Thymus (tissue), 11 donors: Measurements from ENCODE around the gene PDS5B. TPM values are rescaled to one million over a fixed set of nuclear protein-coding genes. Genes with fewer than 3 reads are reported as not detected.

ENCODE experiments used
- DNase-seq, 9 donors: peaks; one replicate each; pipeline ENCODE4 v3.0.0-alpha.2; 2013; ENCODE audit warnings: low spot score in 9 of 9, low read depth in 6 of 9, missing footprints in 1 of 9
- H3K27ac ChIP-seq, 2 donors: one replicate each; pipeline ENCODE4 v1.5.1; 2013; ENCODE audit warnings: control low read depth in 1 of 2, low read depth in 1 of 2, low read length in 1 of 2, mild to moderate bottlenecking in 1 of 2, moderate library complexity in 1 of 2
- H3K27me3 ChIP-seq, 2 donors: one replicate each; pipeline ENCODE4 v1.5.1; 2013; ENCODE audit warnings: low read length in 1 of 2; ENCODE audit not compliant: control insufficient read depth in 2 of 2, insufficient read depth in 1 of 2
- H3K36me3 ChIP-seq, 2 donors: one replicate each; pipeline ENCODE4 v1.5.1; 2013; ENCODE audit warnings: low read length in 1 of 2, mild to moderate bottlenecking in 1 of 2, moderate library complexity in 1 of 2; ENCODE audit not compliant: control insufficient read depth in 2 of 2, insufficient read depth in 2 of 2
- H3K4me1 ChIP-seq, 2 donors: one replicate each; pipeline ENCODE4 v1.5.1; 2013; ENCODE audit warnings: low read length in 2 of 2; ENCODE audit not compliant: control insufficient read depth in 2 of 2, insufficient read depth in 2 of 2
- H3K4me3 ChIP-seq, 2 donors: one replicate each; pipeline ENCODE4 v1.5.1; 2013; ENCODE audit warnings: low read length in 2 of 2, control low read depth in 1 of 2, mild to moderate bottlenecking in 1 of 2
- H3K9me3 ChIP-seq, 2 donors: one replicate each; pipeline ENCODE4 v1.5.1; 2013; ENCODE audit warnings: low read length in 1 of 2, mild to moderate bottlenecking in 1 of 2; ENCODE audit not compliant: control insufficient read depth in 2 of 2, insufficient read depth in 1 of 2
- WGBS: extraction: QIAGEN DNeasy Blood & Tissue Kit; methylation state at CpG from one replicate; pipeline ENCODE4 v1.1.7; 2013; 5-methylcytosine and 5-hydroxymethylcytosine counted together
- polyA plus RNA-seq: library from polyadenylated mRNA; stranded (reverse); fragments of 200-250 nt; gene quantifications from one replicate; pipeline ENCODE4 v1.2.3, GENCODE V29; 2013
- total RNA-seq: library from RNA; stranded (reverse); fragments of 120-200 nt; gene quantifications from one replicate; pipeline ENCODE4 v1.2.4, GENCODE V29; 2013
- donor health status: healthy.

PDS5B gene
- total and polyA plus RNA-seq, 2 donors = 12.8 to 37.2 TPM

- no peaks in the 10 kb centered on the region for H3K9me3 ChIP-seq
- DNase-seq = no peak
- H3K27me3 ChIP-seq = no peaks in the 10 kb centered on the region
- no peaks in the 10 kb centered on the region for H3K4me1 ChIP-seq
- H3K27ac ChIP-seq = no peak overlapping the region
- peaks cover 3 to 18% of the 10 kb centered on the region in 2 donors for H3K36me3 ChIP-seq
- no peak overlapping the region for H3K4me3 ChIP-seq
- 98% methylated on average over 4 of the region's 4 CpGs for WGBS
Observed at GRCh38 chr13:32751340-32751739, 165.1 kb downstream of the PDS5B start.

GRCh38 chr13:32752311-32752710, 166.1 kb downstream of the PDS5B start:
- Histone ChIP-seq H3K27me3 (no peaks in the 10 kb centered on the region), H3K9me3 (no peaks in the 10 kb centered on the region), H3K4me1 (no peaks in the 10 kb centered on the region), H3K27ac (no peak overlapping the region), H3K4me3 (no peak overlapping the region), H3K36me3 (peaks cover 0 to 15% of the 10 kb centered on the region in 2 donors)
- 99% methylated on average over 4 of the region's 4 CpGs for WGBS
- no peak for DNase-seq

GRCh38 chr13:32752997-32753606, 166.8 kb downstream of the PDS5B start:
- WGBS = 98% methylated on average over 3 of the region's 3 CpGs
- H3K36me3 ChIP-seq = peaks cover 0 to 15% of the 10 kb centered on the region in 2 donors

GRCh38 chr13:32754179-32754578, 167.9 kb downstream of the PDS5B start:
- WGBS = 99% methylated on average over 1 of the region's 1 CpG
- H3K36me3 ChIP-seq = peaks cover 0 to 21% of the 10 kb centered on the region in 2 donors
- H3K9me3 ChIP-seq = no peaks in the 10 kb centered on the region
- H3K4me1 ChIP-seq = no peaks in the 10 kb centered on the region
- no peaks in the 10 kb centered on the region for H3K27me3 ChIP-seq
- no peak overlapping the region for H3K27ac ChIP-seq
- DNase-seq = no peak
- no peak overlapping the region for H3K4me3 ChIP-seq

More at GRCh38 chr13:32752997-32753606, 166.8 kb downstream of the PDS5B start:
- no peaks in the 10 kb centered on the region for H3K27me3 ChIP-seq
- no peaks in the 10 kb centered on the region for H3K4me1 ChIP-seq
- H3K9me3 ChIP-seq = no peaks in the 10 kb centered on the region
- H3K27ac ChIP-seq = no peak overlapping the region
- no peak overlapping the region for H3K4me3 ChIP-seq
- no peak for DNase-seq

GRCh38 chr13:32759152-32759551, 172.9 kb downstream of the PDS5B start:
- no peaks in the 10 kb centered on the region for H3K4me1 ChIP-seq
- DNase-seq = no peak
- 98% methylated on average over 2 of the region's 2 CpGs for WGBS

GRCh38 chr13:32761472-32761871, 175.2 kb downstream of the PDS5B start:
- Histone ChIP-seq H3K27me3 (no peaks in the 10 kb centered on the region), H3K9me3 (no peaks in the 10 kb centered on the region), H3K4me1 (no peaks in the 10 kb centered on the region), H3K4me3 (no peak overlapping the region), H3K27ac (no peak overlapping the region), H3K36me3 (peaks cover 7 to 31% of the 10 kb centered on the region in 2 donors)
- 99% methylated on average over 2 of the region's 2 CpGs for WGBS
- no peak for DNase-seq

More at GRCh38 chr13:32759152-32759551, 172.9 kb downstream of the PDS5B start:
- peaks cover 7 to 34% of the 10 kb centered on the region in 2 donors for H3K36me3 ChIP-seq
- H3K27ac ChIP-seq = no peak overlapping the region
- no peaks in the 10 kb centered on the region for H3K27me3 ChIP-seq
- no peak overlapping the region for H3K4me3 ChIP-seq
- no peaks in the 10 kb centered on the region for H3K9me3 ChIP-seq

GRCh38 chr13:32779119-32779518, 192.9 kb downstream of the PDS5B start:
- Histone ChIP-seq H3K36me3 (peaks cover 4 to 15% of the 10 kb centered on the region in 2 donors), H3K9me3 (no peaks in the 10 kb centered on the region), H3K27ac (no peak overlapping the region), H3K4me3 (no peak overlapping the region), H3K27me3 (no peaks in the 10 kb centered on the region), H3K4me1 (no peaks in the 10 kb centered on the region)
- DNase-seq = no peak

GRCh38 chr13:32781906-32782305, 195.7 kb downstream of the PDS5B start:
- H3K27ac ChIP-seq = no peak overlapping the region
- no peak for DNase-seq
- 97% methylated on average over 2 of the region's 2 CpGs for WGBS
- no peaks in the 10 kb centered on the region for H3K4me1 ChIP-seq
- H3K27me3 ChIP-seq = no peaks in the 10 kb centered on the region
- H3K9me3 ChIP-seq = no peaks in the 10 kb centered on the region
- H3K36me3 ChIP-seq = peaks cover 4 to 5% of the 10 kb centered on the region in 2 donors
- H3K4me3 ChIP-seq = no peak overlapping the region

- WGBS = 3% methylated on average over 3 of the region's 3 CpGs
- peaks cover 4 to 5% of the 10 kb centered on the region in 2 donors for H3K36me3 ChIP-seq
- DNase-seq = peak in 8 of 9 donors; percentile 9 to 71 (median 34)
- H3K4me3 ChIP-seq = no peak overlapping the region
- no peaks in the 10 kb centered on the region for H3K4me1 ChIP-seq
- no peaks in the 10 kb centered on the region for H3K27me3 ChIP-seq
- H3K9me3 ChIP-seq = no peaks in the 10 kb centered on the region
- peak overlapping the region in 1 of 2 donors; percentile 38 for H3K27ac ChIP-seq
Observed at GRCh38 chr13:32783067-32783466, 196.8 kb downstream of the PDS5B start.
